GM04503 (cell line): Measurements from ENCODE around the gene ARRDC3.
"Not testable (repeated sequence)": the region's sequence is repeated elsewhere in the genome, so short reads cannot be mapped to it uniquely, and the experiment has no call there.

Source experiments
- DNase-seq: peaks from one replicate; pipeline ENCODE4 v3.0.0-alpha.2; 2012; ENCODE audit warnings: low read depth

ARRDC3 gene, protein sequence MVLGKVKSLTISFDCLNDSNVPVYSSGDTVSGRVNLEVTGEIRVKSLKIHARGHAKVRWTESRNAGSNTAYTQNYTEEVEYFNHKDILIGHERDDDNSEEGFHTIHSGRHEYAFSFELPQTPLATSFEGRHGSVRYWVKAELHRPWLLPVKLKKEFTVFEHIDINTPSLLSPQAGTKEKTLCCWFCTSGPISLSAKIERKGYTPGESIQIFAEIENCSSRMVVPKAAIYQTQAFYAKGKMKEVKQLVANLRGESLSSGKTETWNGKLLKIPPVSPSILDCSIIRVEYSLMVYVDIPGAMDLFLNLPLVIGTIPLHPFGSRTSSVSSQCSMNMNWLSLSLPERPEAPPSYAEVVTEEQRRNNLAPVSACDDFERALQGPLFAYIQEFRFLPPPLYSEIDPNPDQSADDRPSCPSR

DNA sequence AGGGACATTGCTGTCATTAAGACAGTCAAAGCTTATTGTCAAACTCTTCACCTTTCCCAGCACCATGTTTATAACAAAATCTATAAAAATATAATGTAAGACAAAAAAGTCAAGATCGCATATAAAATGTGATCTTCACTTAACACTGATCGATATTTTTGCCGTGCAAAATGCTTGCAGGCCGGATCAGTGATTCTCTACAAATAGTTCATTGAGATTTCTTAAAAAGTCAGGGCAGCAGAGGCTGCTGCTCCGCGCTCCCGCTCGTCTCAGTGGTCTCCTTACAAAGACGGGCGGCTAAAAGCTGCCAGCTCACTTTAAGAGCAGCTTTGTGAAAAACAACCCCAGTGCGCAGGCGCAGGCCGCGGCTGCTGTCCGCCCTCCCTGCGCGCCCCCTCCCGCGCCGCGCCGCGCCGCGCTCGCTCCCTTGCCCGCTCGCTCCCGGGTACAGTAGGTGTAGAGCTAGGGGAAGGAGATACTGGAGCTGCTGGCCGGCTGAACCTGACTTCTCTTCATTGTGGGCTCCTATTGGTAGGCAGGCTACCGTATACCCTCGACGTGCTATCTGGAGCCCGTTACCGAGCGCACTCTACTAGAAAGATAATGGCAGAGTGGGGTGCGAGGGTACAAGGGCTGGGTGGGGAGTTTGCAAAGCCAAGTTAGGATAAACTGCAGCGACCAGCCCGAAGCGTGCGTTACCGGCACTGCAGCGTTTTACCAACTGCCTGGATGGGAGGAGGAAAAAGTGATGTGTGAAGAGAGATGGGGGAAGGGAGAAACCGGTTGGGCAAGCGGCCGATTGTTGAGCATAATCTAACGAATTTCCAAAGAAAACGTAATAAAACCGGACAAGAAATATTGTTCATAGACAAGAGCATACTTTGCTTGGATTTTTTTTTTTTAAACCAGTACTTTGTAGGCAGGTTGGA lies at the start of gene ARRDC3:
TSS of gene ARRDC3 (minus strand) at position 291 of the 929 bp plus-strand sequence. CDS start at position 66, 225 bp downstream.
- DNase-seq, result peak; percentile 76

DNA sequence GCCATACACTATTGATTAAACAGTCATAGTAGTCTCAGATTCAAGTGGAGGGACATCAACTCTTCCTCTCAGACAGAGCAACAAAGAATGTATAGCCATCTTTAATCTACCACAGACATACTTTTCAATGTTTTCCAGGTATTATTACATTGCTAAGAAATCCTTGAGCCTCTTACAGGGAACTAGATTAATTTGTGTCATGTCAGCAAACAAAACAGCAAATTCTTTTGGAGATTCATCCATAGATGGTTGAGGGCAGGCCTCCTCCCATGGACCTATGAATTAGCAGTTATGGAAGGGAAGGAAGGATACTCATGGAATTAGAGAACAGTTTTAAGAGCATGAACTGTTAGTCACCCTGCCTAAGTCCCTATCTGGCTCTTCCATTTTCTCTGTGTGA lies 47.8 kb upstream of the ARRDC3 start:
- no peak for DNase-seq

DNA sequence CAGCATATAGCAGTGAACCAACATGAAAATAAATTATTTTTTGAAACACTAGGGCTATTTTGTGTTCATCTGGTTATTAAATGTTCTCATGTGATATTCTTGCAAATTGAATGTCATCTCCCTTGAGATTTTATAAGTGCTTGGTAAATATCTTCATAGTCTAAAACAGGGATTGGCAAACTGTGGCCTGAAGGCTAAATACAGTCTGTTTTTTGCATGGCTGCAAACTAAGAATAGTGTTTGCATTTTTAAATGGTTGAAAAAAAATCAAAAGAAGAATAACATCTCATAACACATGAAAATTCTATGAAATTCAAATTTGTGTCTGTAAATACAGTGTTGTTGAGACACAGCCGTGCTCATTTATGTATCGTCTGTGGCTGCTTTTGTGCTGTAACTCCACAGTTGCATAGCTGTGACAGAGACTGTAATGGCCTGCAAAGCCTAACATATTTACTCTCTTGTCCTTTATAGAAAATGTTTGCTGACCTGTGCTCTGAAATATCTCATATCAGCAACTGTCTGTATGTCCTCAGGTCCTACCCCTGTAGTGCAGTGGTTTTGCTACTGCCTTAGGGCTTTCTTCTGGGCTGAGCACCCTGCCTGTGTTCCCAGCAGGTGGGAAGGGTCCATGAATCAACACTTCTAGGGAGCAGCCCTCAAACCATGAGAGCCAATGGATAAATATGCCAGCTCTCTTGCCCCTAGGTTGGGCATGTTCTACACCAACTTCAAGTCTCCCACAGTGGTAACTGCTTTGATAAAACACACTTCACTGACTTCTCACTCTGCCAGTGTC lies 41.7 kb upstream of the ARRDC3 start:
- DNase-seq, result no peak

DNA sequence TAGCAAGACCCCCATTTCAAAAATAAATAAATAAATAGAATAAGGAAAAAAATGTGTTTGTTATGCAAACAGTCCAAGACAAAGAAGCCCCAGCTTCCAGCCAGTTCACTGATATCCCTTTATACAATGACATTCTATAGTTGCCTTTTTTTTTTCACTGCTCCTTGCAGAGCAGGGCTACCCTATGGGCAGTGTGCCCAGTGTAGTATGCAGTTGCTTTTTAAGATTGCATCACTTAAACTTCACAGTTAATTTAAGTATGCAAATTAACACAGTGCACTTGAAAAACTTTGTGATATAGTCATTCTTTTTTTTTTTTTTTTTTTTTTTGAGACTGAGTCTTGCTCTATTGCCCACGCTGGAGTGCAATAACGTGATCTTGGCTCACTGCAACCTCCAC lies 40.8 kb upstream of the ARRDC3 start:
- no peak for DNase-seq

DNA sequence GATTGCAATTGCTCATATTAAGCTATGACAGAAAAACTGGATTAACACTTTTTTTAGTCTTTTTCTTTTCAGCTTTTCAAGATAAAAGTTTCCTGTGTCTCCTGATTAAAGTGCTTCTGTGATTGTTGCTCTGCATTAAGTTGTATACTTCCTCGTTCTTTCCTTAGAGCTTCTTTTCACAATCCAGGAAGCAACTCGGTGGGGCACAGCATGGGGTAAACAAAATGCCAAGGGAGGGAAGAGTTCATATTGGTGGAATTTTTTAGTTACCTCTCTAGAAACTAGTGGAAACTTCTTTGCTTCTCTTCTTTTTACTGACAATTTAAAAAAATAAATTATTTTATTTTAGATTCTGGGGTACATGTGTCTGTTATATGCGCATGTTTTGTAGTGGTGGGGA lies 37.8 kb upstream of the ARRDC3 start:
- no peak for DNase-seq

DNA sequence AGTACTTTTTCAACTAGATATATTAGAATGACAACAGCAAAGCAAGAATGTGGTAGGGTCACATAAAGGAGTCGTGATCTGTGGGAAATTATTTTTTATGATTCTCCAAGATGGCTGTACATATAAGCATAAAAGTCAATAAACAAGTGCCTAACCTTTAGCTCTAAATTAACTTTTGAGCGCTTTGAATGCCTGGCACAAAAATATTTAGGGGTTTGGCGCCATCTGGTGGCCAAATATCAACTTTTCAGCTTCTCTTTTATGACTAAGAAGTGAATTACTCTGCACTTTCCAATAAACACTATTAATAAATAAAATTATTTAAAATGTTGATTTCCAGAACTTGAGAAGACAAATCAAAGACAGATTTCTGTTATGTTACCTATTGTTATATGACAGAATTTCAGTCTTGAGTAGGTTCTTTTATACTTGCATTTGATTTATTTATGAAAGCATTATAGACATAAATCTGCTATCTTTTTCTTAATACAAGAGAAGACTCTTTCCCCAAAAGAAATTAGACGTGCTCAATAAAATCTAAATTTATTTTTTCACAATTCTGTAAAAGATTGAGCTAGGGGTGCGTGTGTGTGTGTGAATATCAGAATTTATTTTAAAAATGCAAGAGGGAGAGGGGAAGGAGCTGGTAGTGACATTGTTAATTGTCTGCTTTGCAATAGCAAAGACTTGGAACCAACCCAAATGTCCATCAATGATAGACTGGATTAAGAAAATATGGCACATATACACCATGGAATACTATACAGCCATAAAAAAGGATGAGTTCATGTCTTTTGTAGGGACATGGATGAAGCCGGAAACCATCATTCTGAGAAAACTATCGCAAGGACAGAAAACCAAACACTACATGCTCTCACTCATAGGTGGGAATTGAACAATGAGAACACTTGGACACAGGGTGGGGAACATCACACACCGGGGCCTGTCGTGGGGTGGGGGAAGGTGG lies 36.7 kb upstream of the ARRDC3 start:
- peak; percentile 7 for DNase-seq

DNA sequence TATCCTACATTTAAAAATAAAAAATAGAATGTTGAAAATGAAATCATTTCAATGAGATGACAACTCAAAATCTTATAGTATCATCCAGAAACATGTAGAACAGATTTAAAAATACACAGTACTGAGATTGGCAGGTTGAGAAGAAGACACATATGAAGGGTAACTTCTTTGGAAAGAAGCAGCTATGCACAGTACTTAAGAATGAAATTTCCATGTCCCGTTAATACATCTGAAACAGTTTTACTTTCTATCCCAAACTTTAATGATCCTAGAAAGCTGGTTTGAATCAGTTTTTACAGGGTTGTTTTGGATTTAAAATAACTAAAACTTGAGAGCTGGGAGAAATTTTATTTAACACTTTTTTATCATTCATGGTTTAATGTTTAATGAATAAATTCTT lies 36.0 kb upstream of the ARRDC3 start:
- no peak for DNase-seq

DNA sequence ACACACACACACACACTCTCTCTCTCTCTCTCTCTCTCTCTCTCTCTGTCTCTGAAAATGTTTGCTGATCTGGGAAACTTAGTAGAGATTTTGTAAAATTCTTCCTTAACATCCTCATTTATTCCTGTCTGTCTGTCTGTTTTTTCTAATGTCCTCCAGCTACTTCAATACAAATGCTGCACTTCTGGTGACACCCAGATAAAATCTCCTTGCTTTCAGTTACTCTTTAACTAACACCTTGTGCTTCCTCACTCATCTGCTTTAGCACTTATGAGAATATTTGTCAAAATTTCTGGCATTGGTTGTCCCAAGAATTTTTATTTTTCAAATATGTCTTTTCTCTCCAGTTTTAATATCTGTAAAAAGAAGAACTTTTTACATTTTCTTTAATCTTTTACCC lies 35.0 kb upstream of the ARRDC3 start:
- DNase-seq, result no peak

DNA sequence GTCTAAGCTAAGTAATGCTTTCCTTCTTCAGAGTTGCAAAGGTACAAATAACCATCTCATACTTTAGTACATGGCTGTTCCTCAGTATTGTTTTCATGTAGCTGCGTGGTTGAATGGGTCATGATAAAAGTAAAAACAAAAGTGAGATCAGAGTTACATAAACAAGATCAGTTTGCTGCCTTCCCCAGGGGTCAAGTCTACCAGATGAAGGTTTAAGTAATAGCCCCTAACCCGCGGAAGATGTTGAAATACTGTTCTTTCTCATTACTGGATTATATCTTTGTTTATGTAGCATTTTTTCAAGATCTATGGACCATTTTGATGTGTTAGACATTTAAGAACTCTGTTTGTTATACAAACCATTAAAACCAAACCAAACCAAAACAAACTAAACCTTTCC lies 34.1 kb upstream of the ARRDC3 start:
- no peak for DNase-seq

DNA sequence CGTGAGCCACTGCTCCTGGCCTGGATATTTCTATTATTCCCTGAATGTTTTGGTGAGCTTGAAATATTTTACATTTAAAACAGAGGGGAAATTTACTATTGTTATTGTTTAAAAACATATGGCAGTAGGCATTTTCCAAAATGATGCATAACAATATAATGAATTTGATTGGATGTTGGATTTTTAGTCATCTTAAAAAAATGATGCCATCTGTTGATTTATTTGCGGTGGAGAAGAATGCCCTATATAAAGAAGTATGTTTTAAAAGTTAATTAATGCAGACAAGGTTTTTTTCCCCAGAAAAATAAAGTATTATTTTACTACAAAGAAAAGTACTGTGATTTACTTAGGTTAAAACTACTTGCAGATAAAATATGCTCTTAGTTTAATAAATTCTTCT lies 33.4 kb upstream of the ARRDC3 start:
- no peak for DNase-seq

DNA sequence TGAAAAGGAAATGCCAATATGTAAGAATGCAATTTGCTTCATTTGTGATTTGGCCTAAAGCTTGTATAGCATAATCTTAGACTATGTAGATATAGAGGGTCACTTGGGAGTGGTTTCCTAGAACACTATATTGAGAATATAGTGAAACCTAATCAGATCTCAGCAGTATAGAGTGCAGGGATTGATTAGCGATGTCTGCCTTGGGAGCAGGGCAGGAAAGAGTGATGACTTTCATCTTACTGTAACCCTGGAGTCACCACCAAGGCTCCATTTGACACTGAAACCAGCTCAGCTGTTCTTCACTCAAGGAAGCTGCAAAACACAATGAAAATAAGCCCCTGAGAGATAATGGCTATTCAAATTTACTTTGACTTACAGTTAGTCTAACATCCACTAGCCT lies 26.2 kb upstream of the ARRDC3 start:
- no peak for DNase-seq

DNA sequence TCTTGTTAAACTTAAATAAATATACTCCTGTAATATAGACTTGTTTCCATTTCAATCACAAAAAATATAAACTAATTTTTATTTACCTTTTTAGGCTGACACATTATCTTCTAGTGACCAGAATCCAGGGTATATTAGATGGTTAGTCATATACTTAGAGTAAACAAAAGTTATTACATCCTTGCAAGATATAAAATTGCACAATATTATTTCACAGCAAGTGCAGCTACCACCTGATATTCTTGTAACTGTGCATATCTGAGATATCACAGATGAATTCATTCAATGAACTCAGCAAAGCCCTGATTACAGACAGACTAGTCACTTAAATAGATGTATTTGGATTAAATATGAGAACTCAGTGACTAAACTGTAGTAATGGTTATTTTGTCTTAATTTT lies 25.6 kb upstream of the ARRDC3 start:
- DNase-seq, result no peak

DNA sequence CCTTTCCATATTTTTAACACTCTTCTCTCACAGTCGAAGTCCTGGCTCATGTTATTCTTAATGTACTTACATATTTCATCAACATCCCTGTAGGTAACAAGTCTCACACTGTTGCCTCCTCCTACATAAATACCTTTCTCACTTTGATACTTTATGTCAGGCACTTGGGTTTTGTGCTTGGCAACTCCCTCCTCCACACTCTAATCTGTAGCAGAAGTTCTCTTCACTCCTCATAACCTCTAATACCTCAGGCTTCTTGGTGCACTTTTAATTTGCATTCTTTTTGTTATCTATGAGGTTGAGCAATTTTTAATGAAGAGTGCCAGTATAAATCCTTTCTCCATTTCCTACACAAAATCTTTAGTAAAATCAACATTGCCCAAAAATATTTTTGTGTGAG lies 24.1 kb upstream of the ARRDC3 start:
- no peak for DNase-seq

DNA sequence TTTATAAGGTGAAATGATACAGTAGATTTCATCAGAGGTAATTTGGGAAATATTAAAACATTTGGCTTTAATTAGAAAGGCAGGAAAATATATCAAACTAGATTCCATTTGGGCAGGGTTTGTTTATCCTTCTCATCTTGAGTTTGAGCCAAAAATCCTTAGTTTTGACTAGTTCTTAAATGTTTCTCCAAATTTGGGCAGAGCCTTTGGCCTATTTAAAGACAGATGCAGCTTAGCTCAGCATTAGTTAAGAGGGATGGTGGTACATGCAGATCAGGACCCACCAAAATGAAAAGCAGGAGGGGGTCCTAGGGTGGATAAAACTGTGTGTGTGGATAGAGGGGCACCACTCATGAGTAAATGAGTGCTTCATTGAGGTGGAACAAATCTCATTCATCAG lies 20.3 kb upstream of the ARRDC3 start:
- DNase-seq, result no peak

DNA sequence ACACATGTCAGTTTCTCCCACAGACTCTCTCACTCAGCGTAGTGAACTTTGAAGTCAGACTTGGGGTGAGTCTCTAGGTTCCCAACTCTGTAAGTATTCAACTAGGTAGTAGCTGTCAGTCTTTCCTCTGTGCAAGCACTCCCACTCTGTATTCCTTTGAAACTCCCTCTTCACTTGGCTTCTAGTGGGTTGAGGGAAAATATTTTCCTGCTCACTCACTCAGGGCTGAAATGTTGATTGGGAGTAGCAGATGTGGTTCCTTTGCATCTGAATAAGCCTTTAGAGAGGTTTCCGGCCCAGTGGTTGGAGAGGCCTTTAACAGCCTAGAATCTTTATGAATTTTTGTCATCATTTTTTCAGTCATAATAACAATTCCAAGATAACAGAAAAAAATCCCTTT lies 18.1 kb upstream of the ARRDC3 start:
- no peak for DNase-seq

DNA sequence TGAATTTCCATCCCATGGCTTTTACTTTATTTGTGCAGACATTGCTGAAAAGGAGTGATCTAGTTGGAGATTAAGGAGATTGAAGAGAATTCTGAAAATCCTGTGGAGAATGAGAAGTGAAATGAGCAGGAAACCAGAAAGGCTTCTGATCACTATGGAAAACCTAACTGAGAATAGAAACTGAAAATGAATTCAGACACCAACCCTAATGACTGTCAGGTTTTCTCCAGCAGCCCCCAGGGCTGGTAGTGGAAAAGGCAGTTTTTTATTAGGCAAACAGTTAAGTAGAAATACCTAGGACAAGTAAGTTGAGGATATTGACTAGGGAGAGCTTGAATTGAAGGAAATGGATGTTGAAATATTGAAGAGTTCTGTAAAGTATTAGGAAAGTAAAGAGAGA lies 14.7 kb upstream of the ARRDC3 start:
- no peak for DNase-seq

DNA sequence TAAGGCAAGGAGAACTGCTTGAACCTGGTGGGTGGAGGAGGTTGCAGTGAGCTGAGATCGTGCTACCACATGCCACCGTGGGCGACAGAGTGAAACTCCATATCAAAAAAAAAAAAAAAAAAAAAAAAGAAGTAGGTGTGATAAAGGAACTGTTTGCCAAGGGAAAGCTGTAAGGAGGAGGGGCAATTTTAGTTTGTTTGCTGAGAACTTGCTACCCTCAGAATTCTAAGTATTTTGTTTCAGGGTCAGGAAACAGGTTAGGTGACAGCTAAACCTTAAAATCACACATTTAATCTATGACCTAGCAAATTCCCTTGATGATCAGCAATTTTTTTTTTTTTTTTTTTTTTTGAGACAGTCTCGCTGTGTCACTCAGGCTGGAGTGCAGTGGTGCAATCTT lies 7.2 kb upstream of the ARRDC3 start:
- no peak for DNase-seq

DNA sequence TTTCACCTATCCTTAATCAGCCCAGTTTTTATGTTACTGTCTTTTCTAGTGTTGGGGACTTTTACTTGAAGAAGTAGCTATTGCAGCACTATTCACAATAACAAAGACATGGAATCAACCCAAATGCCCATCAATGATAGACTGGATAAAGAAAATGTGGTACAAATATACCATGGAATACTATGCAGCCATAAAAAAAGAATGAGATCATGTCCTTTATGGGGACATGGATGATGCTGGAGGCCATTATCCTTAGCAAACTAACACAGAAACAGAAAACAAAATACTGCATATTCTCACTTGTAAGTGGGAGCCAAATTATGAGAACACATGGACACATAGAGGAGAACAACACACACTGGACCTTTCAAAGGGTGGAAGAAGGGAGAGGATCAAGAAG lies 6.4 kb upstream of the ARRDC3 start:
- not testable (repeated sequence) for DNase-seq

DNA sequence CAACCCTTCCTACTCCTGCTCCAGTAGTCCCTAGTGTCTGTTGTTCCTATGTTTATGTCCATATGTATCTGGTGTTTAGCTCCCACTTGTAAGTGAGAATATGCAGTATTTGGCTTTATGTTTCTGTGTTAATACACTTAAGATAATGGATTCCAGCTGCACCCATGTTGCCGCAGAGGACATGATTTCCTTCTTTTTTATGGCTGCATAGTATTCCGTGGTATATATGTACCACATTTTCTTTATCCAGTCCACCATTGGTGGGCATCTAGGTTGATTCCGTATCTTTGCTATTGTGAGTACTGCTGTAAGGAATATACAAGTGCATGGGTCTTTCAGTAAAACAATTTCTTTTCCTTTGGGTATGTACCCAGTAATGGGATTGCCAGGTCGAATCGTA lies 5.2 kb upstream of the ARRDC3 start:
- DNase-seq, result no peak

DNA sequence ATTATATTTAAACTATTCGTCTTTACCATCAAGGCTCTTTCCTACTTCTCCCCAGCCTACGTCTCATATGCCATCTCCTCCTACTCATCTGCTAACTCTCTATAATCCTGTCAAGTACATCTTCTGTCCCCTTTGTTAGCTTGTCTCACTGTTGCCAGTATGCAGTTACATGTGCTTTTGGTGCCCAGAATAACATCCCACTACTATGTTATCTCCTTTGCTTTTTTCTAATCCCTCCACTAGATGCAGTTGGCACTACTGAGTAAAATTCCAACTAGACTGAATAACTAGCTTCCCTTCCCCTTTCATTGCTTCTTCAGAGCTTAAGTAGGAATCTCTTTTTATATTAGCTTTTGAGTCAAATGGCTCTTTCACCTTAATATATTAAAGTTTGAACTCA lies 3.0 kb upstream of the ARRDC3 start:
- DNase-seq, result no peak

DNA sequence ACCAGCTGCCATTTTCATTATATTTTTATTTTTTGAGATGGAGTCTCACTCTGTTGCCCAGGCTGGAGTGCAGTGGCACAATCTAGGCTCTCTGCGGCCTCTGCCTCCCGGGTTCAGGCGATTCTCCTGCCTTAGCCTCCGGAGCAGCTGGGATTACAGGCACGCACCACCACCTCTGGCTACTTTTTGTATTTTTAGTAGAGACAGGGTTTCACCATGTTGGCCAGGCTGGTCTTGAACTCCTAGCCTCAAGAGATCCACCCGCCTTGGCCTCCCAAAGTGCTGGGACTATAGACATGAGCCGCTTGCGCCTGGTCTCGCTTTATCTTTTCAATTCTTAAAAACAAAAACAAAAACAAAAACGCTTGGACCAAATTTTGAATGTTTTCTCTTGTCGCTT lies 2.5 kb upstream of the ARRDC3 start:
- not testable (repeated sequence) for DNase-seq
